GM12801 (cell line): ENCODE data around the gene DNALI1.

ENCODE experiments used
- TF ChIP-seq, protein P1 (sequence below): IDR thresholded peaks from one replicate; pipeline ENCODE4 v1.5.1; 2011; ENCODE audit warnings: control low read depth; ENCODE audit not compliant: insufficient read length; ENCODE audit errors: extremely low read depth

Gene DNALI1

DNA sequence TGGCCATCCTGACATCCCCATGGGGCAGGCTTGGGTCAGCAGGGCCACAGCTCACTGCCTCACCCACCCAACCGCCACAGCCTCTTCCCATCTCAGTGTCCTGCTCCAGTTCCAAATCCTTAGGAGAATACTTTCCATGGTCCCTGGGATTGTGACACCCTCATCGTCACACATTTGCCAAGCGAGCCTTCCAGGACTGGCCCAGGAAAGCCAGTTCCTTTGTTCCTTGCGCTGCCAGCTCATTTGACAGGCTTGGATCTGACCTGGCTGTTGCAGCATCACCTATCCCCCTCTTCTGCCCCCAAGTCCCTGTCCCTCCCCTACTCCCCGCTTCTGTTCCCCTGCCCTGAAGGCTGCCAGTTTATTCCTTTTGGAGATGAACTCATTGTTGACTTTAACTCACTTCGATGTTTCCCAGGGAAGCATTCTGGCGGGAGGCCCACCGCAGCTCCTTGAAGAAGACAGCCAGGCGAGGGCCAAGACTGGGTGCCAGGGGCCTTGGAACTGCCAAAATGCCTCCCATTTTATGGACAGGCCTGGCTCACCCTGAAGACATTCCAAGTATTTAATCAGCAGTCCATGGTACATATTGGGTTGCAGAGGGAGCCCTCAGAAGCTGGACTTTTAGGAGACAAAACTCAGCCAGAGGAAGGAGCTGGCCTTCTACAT lies 49.2 kb downstream of the DNALI1 start:
- TF ChIP-seq, protein P1, sequence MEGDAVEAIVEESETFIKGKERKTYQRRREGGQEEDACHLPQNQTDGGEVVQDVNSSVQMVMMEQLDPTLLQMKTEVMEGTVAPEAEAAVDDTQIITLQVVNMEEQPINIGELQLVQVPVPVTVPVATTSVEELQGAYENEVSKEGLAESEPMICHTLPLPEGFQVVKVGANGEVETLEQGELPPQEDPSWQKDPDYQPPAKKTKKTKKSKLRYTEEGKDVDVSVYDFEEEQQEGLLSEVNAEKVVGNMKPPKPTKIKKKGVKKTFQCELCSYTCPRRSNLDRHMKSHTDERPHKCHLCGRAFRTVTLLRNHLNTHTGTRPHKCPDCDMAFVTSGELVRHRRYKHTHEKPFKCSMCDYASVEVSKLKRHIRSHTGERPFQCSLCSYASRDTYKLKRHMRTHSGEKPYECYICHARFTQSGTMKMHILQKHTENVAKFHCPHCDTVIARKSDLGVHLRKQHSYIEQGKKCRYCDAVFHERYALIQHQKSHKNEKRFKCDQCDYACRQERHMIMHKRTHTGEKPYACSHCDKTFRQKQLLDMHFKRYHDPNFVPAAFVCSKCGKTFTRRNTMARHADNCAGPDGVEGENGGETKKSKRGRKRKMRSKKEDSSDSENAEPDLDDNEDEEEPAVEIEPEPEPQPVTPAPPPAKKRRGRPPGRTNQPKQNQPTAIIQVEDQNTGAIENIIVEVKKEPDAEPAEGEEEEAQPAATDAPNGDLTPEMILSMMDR, result no peak

GRCh38 chr1:37606481-37607263 lies 49.9 kb downstream of the DNALI1 start:
- TF ChIP-seq, protein P1, result no peak

- TF ChIP-seq, protein P1, result no peak
Measured at GRCh38 chr1:37609002-37609401, 52.3 kb downstream of the DNALI1 start.

DNA sequence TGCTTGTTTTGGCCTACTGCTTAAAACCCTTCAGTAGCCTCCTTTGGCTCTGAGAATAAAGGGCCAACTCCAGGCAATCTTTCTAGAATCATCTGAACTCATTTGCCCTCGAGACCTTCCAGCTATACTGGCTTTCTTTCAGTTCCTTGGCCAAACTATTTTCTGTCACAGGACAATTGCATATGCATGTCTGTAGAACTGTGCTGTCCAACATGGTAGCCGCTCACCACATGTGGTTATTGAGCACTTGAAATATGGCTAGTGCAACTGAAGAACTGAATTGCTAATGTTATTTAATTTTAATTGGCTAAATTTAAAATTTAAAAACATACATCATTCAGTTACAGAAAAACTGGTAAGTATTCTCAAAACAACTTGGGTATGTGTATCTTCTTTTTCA lies 53.3 kb downstream of the DNALI1 start:
- TF ChIP-seq, protein P1, result no peak

DNA sequence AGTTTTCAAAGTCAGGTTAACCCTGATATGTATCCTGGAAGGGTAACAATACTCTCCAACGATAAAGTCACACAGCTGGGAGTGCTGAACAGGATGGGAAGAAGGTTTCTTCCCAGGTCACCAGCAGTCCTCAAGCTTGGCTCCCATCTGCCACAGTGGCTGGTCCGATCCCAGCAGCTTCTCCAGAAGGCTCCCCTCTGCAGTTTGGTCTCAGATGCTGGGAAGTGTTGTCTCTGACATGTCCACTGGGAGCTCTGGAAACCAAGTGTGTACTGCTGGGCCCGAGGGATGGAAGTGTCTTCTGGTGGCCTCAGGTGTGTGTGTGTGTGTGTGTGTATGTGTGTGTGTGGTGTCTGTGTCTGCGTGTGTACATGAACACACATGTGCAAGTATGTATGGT lies 55.4 kb downstream of the DNALI1 start:
- TF ChIP-seq, protein P1, result no peak

- TF ChIP-seq, protein P1, result no peak
Measured at GRCh38 chr1:37614105-37614504, 57.4 kb downstream of the DNALI1 start.

- TF ChIP-seq, protein P1, result no peak
Measured at GRCh38 chr1:37616330-37616729, 59.6 kb downstream of the DNALI1 start.
